GM18499 (cell line): Measurements from ENCODE around the gene CDH23.
A peak's percentile ranks its signal among the peaks of the same experiment; 100 is the strongest.

ENCODE experiments used
- ATAC-seq: cut with Tn5 transposase; IDR thresholded peaks from one replicate; pipeline ENCODE4 v1.9.1; 2021; ENCODE audit warnings: moderate number of reproducible peaks; ENCODE audit not compliant: insufficient read depth, unreplicated experiment

CDH23 gene

DNA sequence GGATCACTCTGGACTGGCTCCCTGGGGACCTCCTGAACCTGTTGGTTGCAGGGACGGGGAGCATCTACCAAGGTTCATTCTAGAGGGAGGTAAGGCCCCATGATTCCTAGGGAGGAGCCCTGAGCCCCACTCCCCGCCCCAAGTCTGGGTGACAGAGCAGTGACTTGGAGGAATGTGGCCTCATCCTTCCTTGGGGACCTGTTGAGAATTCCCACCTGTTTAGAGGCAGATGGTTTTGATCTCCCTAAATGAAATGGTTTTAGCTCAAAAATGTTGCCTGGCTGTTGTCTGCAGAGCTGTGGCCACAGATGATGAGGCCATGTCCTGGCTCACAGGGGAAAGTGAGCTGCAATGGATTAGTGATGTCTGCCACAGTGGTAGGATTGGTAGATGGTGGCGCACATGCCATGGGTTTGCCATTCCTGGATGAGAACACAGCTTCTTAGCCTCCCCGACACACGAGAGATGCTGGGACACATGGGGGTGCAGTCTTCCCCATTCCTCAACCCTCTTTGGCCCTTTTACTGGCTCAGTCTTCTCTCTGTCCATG is 310.6 kb downstream of the CDH23 start:
- ATAC-seq: no peak

DNA sequence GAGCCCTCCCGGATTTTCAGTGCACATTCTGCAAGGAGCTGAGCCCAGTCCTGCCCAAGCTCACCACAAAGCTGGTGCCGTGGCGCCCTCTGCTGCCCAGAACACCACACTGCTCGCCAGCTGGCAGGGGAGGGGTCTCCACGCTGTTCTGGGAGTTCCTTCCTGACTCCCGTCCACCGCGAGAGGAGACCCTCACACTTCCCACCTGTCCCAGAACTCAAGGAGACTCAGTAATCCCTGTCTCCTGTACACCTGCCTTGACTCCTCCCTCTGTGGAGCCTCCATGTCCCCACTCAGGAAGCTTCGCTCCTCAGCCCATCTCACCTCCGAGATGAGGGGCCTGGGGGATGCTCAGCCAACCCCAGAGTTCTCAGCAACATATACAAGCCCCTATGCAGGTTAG is 311.6 kb downstream of the CDH23 start:
- no peak for ATAC-seq

DNA sequence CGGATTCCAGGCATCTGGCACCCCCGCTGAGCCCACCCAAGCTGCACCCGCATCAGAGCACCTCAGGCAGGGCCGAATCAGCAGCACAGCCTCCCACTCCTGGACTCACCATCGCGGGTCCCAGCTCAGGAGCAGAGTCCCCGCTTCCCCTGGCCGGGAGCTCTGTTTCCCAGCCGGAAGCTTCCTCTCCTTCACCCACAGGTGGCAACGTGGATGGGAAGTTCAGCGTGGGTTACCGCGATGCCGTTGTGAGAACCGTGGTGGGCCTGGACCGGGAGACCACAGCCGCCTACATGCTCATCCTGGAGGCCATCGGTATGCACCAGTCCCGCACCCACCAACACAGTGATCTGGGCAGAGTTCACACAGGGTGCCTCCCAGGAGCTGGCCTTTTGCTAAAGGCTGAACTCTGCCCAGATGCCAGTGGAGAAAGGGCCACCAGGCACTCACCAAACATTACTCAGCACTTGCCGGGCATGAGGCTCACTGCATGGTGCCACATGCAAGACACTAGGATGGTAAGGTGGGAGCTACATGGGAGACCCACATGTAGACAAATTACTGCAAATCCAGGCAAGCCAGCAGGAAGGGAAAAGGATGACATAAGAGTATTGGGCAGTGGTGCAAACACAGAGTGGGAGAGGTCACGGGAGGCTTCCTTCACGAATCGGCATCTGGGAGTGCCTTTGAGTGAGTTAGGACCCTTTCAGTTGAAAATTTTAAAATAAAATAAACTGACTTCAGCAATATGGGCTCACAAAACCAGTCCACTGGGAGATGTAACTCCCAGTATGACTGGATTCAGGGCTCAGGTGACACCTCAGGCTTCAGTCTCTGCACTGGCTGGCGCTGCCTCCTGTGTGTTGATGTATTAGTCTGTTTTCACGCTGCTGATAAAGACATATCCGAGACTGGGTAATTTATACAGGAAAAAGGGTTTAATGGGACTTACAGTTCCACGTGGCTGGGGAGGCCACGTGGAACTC is 312.5 kb downstream of the CDH23 start:
- peak; percentile 46 for ATAC-seq

DNA sequence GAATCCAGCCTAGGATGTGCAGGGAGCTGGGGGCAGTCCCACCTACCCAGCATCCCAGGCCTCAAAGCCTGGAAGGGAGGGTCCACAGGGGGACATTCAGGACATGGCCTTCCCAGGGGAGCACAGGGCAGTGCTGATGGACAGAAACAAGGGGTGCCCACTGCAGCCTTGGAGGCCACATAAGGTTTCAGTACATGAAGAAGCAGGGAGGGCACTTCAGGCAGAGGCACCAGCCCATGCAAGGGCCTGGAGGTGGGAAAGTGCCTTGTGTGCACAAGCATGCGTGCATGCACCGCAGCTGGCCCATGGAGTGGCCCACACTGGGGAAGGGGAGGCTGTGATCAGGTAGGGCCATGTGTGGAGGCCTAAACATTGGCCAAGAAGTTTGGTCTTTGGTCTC is 313.8 kb downstream of the CDH23 start:
- no peak for ATAC-seq

DNA sequence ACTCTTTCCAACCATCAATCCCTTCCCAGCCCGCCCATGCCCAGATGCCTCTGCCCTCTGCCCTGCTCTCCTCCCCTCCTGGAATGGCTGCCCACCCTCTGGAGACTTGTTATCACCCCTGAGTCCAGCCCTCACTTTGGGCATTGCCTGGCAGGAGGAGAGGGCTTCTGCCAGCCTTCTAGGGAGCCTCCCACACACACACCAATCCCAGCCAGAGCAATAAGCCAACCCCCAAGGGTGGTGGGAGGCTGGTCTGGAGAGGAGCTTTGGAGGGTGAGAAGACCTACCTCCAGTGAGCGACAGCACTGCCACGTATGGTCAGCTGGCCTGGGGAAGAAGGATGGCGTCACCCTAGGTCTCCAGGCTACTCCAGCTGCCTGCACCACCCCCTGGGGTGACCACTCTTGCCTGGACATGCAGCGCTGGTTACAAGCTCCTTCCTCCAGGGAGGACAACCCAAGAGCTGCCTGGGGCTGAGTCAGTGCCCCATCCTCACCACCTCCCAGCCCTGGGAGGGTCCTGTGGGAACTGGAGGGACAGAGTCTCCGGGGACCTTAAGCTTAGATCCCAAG is 314.4 kb downstream of the CDH23 start:
- ATAC-seq: no peak

DNA sequence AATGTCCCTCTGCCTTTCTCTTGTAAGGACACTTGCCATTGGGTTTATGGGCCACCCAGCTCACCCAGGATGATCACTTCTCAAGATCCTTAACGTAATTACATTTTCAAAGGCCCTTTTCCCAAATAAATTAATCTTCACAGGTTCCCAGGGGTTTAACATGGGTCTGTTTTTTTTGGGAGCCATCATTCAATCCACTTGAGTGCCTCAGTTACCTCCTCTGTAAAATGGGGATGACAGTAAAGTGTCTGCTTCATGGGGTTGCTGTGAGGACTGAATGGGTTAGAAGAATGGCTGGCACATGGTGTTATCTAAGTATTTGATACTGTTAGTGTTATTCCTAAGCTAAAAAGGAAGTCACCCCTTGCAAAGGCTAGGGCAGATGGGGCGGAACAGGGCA is 315.4 kb downstream of the CDH23 start:
- no peak for ATAC-seq

DNA sequence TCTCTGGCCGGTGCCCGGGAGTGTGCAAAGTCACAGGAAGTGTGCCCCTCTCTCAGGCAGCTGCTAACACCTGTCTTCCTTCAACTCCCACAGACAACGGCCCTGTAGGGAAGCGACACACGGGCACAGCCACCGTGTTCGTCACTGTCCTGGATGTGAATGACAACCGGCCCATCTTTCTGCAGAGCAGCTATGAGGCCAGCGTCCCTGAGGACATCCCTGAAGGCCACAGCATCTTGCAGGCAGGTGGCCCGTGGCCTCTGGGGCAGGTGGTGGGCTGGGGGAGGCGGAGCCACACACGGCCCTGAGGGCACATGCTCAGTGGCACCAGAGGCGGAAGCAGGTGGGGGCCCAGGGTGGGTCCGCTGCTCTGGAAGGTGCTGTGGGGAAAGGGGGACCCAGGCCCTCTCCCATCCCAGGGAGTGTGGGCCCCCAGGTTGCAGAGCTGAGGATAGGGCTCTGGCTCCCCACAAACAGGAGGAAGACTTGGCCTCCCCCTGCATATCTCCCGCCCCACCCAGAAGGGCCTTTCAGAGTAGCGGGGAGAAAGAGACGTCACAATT is 315.9 kb downstream of the CDH23 start:
- no peak for ATAC-seq

DNA sequence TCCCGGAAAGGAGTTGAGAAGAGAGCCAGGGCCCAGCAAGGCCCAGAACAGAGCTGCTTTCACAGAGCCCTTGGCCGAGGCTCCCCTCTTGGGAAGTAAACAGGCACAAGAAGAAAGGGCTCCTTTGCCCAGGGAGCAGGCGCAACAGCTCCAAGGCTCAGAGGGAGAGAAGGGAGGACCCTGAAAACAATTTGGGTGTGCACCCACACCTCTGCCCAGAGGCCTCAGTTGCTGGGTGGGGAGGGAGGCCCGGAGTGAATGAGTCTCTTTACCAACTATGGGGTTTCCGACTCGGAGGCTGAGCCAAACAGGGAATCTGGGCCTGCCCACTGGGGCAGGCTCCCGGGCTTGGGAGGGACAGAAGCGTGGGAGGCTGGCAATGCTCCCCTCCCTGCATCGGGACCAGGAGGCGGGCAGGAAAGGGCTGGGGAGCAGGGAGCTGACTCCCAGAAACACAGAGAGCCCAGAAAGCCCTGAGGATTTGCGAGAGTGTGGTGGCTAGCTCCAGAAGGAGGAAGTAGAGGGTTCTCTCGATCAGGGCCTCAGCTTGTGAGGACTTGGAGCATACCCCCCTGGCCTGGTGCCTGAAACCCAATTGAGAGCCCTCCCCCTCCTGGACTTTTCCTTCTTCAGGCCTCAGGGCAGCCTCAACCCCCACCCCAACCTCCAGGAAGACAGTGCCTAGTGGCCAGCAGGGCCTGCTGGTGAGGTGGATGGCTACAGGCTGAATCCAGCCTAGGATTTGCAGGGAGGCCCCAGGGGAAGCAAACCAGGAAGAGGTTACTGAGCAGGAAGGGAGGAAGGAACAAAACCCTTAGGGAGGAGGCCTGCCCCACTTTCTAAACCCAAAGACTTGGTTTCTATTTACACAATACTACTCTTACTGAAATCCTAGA is 316.7 kb downstream of the CDH23 start:
- no peak for ATAC-seq

DNA sequence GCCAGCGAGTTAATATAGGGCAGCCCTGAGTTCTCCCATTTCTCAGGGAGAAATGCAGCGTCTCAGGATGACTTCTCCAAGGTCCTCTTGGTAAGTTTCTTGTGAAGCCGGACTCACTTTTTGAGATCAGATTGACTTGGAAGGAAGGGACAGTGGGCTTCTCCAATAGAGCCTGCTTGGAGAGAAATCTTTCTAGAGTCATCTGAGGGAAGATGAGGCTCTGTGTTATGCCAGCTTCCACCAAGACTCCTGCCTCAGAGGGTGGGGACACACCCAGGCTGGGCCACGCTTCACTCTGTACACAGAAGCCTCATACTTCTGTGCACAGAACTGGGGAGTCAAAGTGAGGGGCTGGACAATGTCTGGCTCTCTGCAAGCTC is 317.3 kb downstream of the CDH23 start:
- ATAC-seq: no peak

DNA sequence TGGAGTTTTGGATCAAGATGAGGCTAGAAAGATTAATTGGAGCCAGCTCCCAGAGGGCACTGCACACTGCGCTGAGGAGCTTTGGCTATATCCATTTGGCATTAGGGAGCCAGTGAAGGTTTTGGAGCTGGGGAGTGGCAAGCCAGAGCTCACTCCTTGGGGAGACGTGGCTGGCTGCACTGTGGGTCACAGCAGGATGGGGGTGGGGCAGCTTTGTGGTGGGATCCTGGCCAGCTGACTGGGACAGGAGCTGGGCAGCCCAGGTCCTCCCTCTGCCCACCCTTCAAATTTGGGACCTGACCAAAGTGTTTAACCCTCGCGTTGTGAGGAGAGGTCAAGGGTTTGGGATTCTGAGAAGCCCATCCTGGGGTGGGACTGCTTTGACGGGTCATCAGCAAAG is 317.9 kb downstream of the CDH23 start:
- ATAC-seq: no peak

DNA sequence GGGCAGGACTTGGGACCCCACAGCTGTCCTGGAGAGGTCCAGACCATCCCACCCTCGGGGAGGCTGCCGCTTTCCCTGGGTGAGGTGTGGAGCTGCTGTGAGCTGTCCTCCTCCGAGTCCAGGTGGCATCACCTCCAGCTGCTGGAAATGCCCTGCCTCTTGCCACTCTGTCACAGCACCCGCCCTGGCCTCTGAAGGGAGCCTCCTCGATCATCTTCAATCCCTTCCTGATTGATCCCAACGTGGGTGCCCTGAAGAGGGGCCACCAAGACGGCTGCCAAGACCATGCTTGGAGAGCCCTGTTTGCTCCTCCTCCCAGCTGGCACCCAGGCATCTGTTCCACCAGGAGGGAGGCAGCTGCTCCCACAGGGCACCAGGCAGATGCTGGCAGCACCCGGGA is 318.3 kb downstream of the CDH23 start:
- no peak for ATAC-seq

DNA sequence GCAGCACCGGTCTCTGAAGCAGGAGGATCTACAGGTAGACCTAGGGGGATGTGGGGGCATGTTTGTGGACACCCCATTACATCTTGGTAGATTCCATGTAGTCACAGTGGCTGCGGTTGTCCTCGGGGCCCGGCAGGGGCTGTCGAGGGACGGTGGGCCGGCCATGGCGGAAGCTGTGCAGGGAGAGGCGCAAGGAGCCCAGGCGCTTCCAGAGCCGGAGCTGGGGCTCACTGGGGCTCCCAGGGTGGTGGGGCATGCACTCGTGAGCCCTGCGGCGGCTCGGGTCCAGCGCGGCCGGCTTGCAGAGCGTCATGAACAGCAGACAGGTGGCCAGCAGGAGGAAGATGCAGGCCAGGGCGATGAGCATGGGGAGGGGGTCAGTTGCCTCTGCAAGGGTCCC is 319.1 kb downstream of the CDH23 start:
- ATAC-seq: no peak

DNA sequence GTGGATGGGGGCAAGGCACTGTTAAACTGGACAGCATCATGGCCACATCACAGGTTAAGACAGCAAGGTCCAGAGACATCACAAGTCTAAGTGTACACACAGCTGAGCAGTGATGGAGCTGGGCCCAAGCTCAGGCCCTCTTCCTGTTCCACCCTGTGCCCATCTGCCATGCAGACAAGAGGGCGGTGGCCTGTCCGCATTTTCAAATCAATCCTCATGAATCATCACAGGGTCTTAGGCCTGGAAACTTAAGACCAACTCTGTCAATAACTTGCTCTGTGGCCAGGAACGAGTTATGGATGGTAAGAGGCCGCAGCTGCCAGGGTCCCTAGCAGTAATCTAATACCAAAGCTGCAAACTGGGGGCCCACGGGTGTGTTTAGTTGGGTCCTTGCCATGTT is 319.7 kb downstream of the CDH23 start:
- ATAC-seq: no peak

DNA sequence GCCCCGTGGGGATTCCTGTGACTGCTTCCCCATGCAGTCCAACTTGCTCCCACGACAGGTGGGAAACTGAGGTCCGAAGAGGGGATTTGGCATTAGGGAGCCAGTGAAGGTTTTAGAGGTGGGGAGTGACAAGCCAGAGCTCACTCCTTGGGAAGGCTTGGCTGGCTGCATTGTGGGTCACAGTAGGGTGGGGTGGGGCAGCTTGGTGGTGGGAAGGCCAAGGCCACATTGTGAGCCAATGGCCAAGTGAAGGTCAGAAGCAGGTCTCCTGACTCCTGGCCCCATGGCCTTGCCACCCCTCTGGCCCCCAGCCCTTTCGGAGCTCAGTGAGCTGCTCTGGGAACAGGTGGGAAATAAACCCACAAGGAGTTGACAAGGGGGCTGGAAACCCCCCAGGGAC is 320.3 kb downstream of the CDH23 start:
- no peak for ATAC-seq

DNA sequence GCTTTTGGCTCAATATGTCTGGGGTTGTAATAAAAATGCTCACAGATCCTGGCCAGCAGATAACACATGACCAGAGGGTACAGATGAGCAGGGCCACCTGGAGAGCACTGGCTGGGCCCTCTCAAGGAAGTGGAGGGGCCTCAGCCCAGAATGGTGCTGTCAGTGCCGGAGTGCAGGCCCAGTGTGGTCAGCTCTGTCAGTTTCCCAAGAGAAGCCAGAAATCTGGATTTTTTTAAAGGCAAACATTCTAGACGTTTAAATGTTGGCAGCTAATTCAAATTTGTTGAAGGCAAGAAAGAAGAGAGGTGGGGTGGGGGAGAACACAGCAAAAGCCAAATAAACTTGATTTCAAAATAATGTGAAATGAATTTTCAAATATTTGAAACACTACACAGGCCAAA is 320.8 kb downstream of the CDH23 start:
- no peak for ATAC-seq

DNA sequence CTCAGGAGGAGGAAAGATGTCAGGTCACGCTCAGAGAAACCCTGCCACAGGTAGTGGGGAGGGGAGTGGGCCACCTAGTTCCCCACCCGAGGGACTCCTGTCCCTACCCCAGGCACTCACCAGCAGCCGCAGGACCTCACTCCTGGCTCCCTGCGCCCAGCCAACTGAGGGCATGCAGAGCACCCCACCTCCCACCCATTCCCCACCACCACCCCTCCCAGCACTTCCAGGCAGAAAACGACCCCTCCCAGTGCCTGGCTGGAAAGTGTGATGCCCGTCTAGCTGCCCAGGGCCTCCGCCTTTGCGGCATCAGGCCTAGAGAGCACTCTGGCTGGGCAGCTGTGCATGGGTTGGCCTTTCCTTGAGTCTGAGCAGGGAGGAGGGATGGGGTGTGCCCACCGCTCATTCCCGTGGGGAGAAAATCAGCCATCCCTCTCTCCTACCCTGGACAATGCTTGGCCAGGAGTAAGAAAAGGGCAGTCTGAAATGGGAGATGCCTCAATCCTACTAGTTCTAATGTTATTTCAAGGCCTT is 321.5 kb downstream of the CDH23 start:
- no peak for ATAC-seq

DNA sequence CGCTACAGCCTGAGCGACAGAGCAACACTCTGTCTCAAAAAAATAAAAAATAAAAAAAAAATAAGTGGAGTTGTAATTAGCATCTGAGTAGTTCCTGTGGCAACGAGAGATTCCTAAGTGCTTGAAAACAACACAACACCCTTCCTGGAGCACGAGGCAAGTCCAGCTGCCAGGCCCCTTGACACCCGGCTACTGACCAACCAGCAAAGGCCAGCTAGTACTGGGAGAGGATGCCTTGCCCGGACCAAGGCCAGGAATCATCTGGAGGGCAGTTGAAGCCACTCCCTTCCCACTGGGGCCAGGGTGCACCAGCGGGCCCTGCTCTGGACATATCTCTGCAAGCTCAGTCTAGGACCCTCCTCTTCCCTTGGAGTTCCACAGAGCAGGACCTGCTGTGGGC is 322.3 kb downstream of the CDH23 start:
- no peak for ATAC-seq

DNA sequence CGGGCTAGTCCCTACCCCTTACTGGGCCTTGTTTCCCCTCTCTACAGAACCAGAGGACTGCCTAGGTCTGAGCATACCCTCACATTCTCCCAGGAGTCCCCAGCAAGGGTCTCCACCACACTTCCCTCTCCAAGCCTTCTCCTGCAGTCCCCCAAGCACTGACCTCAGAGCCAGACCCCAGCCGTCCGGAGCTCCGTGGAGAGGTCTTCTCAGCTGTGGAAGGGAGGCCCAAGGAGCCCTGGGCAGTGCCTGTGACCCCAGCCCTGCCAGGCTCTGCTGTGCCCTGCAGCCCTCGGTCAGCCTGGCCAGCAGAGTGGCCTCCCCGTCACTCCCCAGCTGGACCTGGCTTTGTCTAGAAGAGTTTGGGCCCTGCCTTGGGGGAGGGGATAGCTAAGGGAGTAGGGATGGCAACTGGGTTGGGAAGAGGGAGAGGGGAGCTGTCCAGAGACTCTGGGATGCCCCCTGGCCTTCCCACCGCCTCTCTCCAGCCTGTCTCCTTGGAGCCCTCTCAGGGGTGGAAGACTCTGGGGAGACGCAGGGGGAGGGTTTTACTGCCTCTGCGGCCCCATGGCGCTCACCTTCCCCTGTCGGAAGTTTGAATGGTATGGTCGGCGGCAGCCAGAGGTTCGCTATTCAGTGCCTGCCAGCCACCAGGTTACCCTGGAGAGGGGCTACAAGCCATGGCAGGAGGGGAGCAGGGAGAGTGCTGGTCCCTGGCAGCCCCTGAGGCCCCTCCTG is 322.9 kb downstream of the CDH23 start, which contains the start of gene C10orf105:
Gene C10orf105 (minus strand): TSS at position 315 of the 738 bp plus-strand sequence. CDS start 3,441 bp downstream, outside the sequence.
- no peak for ATAC-seq

DNA sequence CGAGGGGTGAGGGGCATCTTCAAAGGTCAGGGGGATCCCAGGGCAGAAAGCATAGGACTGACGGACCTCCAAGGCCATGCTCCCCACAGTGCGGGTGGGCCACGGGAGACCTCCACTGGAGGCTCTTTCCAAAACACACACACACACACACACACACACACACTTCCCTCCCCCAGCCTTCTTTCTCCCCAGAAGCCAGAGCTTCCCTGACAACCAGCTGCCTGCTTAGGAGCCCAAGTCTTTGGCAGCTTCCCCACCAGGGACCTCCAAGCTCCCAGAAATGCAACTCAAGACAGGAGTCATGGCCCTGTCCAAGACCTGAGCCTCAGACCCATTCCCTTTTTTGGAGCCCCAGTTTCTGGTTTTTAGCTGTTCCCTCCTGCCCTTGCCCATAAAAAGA is 323.6 kb downstream of the CDH23 start:
- no peak for ATAC-seq
